ENCODE results near the gene RFWD3.

The RFWD3 gene

GRCh38 chr16:74606521-74607309, 60.0 kb downstream of the RFWD3 start, which contains the start of gene GLG1:
Gene GLG1 (minus strand): TSS chr16:74607114. CDS start chr16:74607094, 20 bp downstream.
- TF ChIP-seq Cebpa-rat (IDR thresholded peaks at IDR 0.05): no peak

GRCh38 chr16:74605746-74606520, 60.7 kb downstream of the RFWD3 start:
- Histone ChIP-seq H3K4me2 (peak overlapping the region; percentile 77 to 98 (median 86)), H3K4me3 (peak overlapping the region; percentile 81 to 99 (median 92)), H4K20me1 (peaks cover 34 to 58% (median 47%) of the 10 kb centered on the region in 11 experiments; a peak in 20 of 22 replicates), H3K36me3 (peaks cover 0 to 12% (median 0%) of the 10 kb centered on the region in 11 experiments; a peak in 4 of 22 replicates), H3K9ac (peak overlapping the region; percentile 92 to 97 (median 95)), H3K27me3 (no peaks in the 10 kb centered on the region), H3K4me1 (peaks cover 54 to 73% (median 68%) of the 10 kb centered on the region in 10 experiments), H3K9me3 (replicated peaks in 1 of 11) (peaks cover 0 to 10% (median 0%) of the 10 kb centered on the region in 11 experiments; a peak in 1 of 22 replicates), H3K27ac (peak overlapping the region; percentile 86 to 96 (median 93))
- TF ChIP-seq Cebpa-rat (IDR thresholded peaks at IDR 0.05): no peak

More at GRCh38 chr16:74606521-74607309, 60.0 kb downstream of the RFWD3 start, which contains the start of gene GLG1:
- Histone ChIP-seq H3K9ac (peak within 1 kb of the TSS; percentile 92 to 97 (median 95)), H3K27ac (peak within 1 kb of the TSS; percentile 86 to 96 (median 93)), H3K4me3 (peak within 1 kb of the TSS; percentile 81 to 99 (median 92)), H4K20me1 (peaks cover 27 to 50% (median 39%) of the 10 kb centered on the region in 11 experiments; a peak in 20 of 22 replicates), H3K27me3 (no peaks in the 10 kb centered on the region), H3K4me2 (peak within 1 kb of the TSS; percentile 77 to 98 (median 86)), H3K36me3 (peaks cover 0 to 12% (median 0%) of the 10 kb centered on the region in 11 experiments; a peak in 4 of 22 replicates), H3K4me1 (peaks cover 47 to 65% (median 60%) of the 10 kb centered on the region in 10 experiments), H3K9me3 (replicated peaks in 1 of 11) (peaks cover 0 to 10% (median 0%) of the 10 kb centered on the region in 11 experiments; a peak in 1 of 22 replicates)

DNA sequence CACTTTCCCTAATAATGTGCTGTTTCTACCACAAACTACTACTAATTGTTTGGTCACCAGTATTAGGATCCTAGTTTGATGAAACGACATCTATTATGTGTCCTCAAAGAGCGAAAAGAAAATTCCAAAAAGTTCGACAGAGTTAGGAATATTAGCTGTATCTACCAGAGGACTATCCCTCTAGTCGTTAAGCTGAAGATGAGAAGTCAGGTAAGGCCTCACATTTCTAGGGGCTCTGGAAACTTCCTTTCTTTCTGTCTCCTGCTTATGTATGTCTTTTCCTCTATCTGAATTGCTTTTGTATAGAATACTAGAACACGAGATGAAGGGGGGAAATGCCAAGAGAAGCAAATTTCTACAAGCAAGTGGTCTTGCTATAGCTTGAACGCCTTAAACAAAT, 61.3 kb downstream of the RFWD3 start:
- Histone ChIP-seq H4K20me1 (peaks cover 40 to 64% (median 52%) of the 10 kb centered on the region in 11 experiments; a peak in 20 of 22 replicates), H3K27me3 (no peaks in the 10 kb centered on the region), H3K4me2 (peak overlapping the region; percentile 77 to 98 (median 86)), H3K9me3 (replicated peaks in 1 of 11) (peaks cover 0 to 10% (median 0%) of the 10 kb centered on the region in 11 experiments; a peak in 1 of 22 replicates), H3K4me1 (peaks cover 60 to 79% (median 74%) of the 10 kb centered on the region in 10 experiments), H3K36me3 (peaks cover 0 to 17% (median 2%) of the 10 kb centered on the region in 11 experiments; a peak in 12 of 22 replicates), H3K27ac (peak overlapping the region; percentile 86 to 96 (median 93); a peak in 18 of 22 replicates), H3K4me3 (peak overlapping the region; percentile 81 to 99 (median 92)), H3K9ac (peak overlapping the region; percentile 92 to 97 (median 95))
- TF ChIP-seq Cebpa-rat (IDR thresholded peaks at IDR 0.05): no peak

GRCh38 chr16:74603848-74604247, 62.8 kb downstream of the RFWD3 start:
- Histone ChIP-seq H3K36me3 (peaks cover 0 to 28% (median 13%) of the 10 kb centered on the region in 11 experiments; a peak in 15 of 22 replicates), H3K27ac (no peak overlapping the region), H3K4me2 (peak overlapping the region; percentile 77 to 98 (median 86)), H3K9ac (peak overlapping the region in 4 of 11 experiments; percentile 13 to 96 (median 95); a peak in 5 of 22 replicates), H3K4me3 (peak overlapping the region in 3 of 10 experiments; percentile 87 to 95 (median 93); a peak in 5 of 20 replicates), H3K4me1 (peaks cover 66 to 76% (median 70%) of the 10 kb centered on the region in 10 experiments), H3K9me3 (replicated peaks in 1 of 11) (no peaks in the 10 kb centered on the region; a peak in 1 of 22 replicates), H3K27me3 (no peaks in the 10 kb centered on the region), H4K20me1 (peaks cover 49 to 78% (median 61%) of the 10 kb centered on the region in 11 experiments; a peak in 20 of 22 replicates)
- TF ChIP-seq Cebpa-rat (IDR thresholded peaks at IDR 0.05): no peak

DNA sequence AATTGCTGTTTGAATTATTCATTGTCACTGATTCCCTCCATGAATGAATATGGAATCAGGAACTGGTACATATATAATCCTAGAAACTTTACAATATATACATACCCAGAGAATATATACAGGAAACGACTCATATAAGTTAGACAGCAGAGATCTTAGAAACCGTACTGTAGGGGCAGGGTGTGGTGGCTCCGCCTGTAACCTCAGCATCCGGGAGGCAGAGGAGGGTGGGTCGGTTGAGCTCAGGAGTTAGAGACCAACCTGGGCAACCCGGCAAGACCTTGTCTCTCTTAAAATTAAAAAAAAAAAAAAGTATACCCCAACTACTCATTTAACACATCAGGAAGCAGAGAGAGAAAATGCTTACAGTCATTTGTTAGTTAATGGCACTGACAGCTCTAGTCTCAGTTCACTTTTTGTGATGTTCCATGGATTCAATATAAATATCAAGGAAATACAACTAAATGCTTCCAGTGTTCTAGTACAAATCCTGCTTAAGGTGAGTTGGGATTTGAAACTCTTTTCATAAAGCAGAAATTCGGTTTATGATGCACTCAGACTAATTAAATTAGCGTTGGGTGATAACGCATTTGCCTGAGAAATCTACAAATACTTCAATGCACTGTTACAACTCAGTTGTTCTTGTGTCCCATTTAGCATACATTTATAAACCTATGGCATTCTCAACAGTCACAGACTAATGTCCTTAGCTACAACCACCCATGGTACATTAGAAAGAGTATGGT, 65.4 kb downstream of the RFWD3 start:
- Histone ChIP-seq H3K36me3 (peaks cover 13 to 52% (median 37%) of the 10 kb centered on the region in 11 experiments), H3K4me2 (peak overlapping the region; percentile 43 to 98 (median 77)), H4K20me1 (peaks cover 49 to 93% (median 71%) of the 10 kb centered on the region in 11 experiments; a peak in 20 of 22 replicates), H3K4me1 (peaks cover 53 to 61% (median 58%) of the 10 kb centered on the region in 10 experiments), H3K27ac (peak overlapping the region in 6 of 11 experiments; percentile 1 to 50 (median 31); a peak in 13 of 22 replicates), H3K9me3 (replicated peaks in 1 of 11) (peaks cover 0 to 6% (median 0%) of the 10 kb centered on the region in 11 experiments; a peak in 3 of 22 replicates), H3K9ac (peak overlapping the region in 3 of 11 experiments; percentile 7 to 22 (median 22); a peak in 3 of 22 replicates), H3K27me3 (no peaks in the 10 kb centered on the region), H3K4me3 (peak overlapping the region in 3 of 10 experiments; percentile 5 to 15 (median 12); a peak in 4 of 20 replicates)
- TF ChIP-seq Cebpa-rat (IDR thresholded peaks at IDR 0.05): no peak

GRCh38 chr16:74596586-74596985, 70.1 kb downstream of the RFWD3 start:
- H3K27me3 ChIP-seq: no peaks in the 10 kb centered on the region
- peaks cover 21 to 79% (median 59%) of the 10 kb centered on the region in 11 experiments for H3K36me3 ChIP-seq
- peaks cover 23 to 90% (median 50%) of the 10 kb centered on the region in 11 experiments; a peak in 21 of 22 replicates for H4K20me1 ChIP-seq
- H3K4me3 ChIP-seq: no peak overlapping the region
- H3K4me1 ChIP-seq: peaks cover 27 to 45% (median 39%) of the 10 kb centered on the region in 10 experiments
- TF ChIP-seq Cebpa-rat (IDR thresholded peaks at IDR 0.05): no peak
- peaks cover 0 to 13% (median 0%) of the 10 kb centered on the region in 11 experiments; a peak in 3 of 22 replicates for H3K9me3 ChIP-seq (replicated peaks in 1 of 11)
- H3K4me2 ChIP-seq: peak overlapping the region in 1 of 11 experiments; percentile 30; a peak in 1 of 22 replicates
- no peak overlapping the region for H3K9ac ChIP-seq
- H3K27ac ChIP-seq: no peak overlapping the region

DNA sequence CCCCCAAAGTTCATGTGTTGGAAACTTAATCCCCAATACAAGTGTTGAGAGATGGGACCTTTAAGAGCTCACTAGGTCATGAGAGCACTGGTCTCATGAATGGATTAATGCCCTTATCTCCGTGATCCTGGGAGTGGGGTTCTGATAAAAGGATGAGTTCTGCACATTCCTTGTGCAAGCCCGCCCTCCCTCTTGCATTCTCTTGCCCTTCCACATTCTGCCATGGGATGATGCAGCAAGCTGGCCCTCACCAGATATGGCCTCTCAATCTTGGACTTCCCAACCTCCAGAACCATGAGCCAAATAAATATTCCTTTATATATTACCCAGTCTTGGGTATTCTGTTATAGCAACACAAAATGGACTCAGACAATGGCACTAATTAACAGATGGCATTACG, 73.8 kb downstream of the RFWD3 start:
- Histone ChIP-seq H3K4me1 (peaks cover 28 to 62% (median 42%) of the 10 kb centered on the region in 10 experiments), H3K36me3 (peaks cover 21 to 84% (median 52%) of the 10 kb centered on the region in 11 experiments), H3K27ac (no peak overlapping the region), H3K27me3 (no peaks in the 10 kb centered on the region), H4K20me1 (peaks cover 7 to 91% (median 54%) of the 10 kb centered on the region in 11 experiments; a peak in 19 of 22 replicates), H3K4me2 (no peak overlapping the region), H3K4me3 (no peak overlapping the region), H3K9ac (no peak overlapping the region), H3K9me3 (replicated peaks in 1 of 11) (peaks cover 0 to 13% (median 0%) of the 10 kb centered on the region in 11 experiments; a peak in 3 of 22 replicates)
- no peak for TF ChIP-seq Cebpa-rat (IDR thresholded peaks at IDR 0.05)
